Left ventricle myocardium superior (tissue), 1 donor: ENCODE data around the gene HNF1A. TPM values are rescaled to one million over a fixed set of nuclear protein-coding genes. Genes with fewer than 3 reads are reported as not detected.

ENCODE experiments used
- ATAC-seq: fragments of 200-7000 bp; cut with Tn5 transposase; one replicate; pipeline ENCODE4 v1.9.1; 2020; ENCODE audit warnings: mild to moderate bottlenecking, moderate library complexity
- DNase-seq: peaks from one replicate; pipeline ENCODE4 v3.0.0-alpha.2; 2020
- intact Hi-C: fragments of 100-400 bp; cut with micrococcal nuclease; formaldehyde crosslinking; loops from one replicate; pipeline ENCODE4 v1.11.0; 2022
- total RNA-seq: library from RNA; stranded (reverse); fragmentation: NEBNext Ultra II Directional; extraction: Animal tissue kit (Norgen Biotek cat#: 25700); gene quantifications from one replicate; pipeline ENCODE4 v1.2.1, GENCODE V29; 2021
- donor health status: DM: no; HTN: yes; CAD: no; lungs with severe emphysema.

The HNF1A gene
- total RNA-seq, 1 donor from 2014 or later = not detected

DNA sequence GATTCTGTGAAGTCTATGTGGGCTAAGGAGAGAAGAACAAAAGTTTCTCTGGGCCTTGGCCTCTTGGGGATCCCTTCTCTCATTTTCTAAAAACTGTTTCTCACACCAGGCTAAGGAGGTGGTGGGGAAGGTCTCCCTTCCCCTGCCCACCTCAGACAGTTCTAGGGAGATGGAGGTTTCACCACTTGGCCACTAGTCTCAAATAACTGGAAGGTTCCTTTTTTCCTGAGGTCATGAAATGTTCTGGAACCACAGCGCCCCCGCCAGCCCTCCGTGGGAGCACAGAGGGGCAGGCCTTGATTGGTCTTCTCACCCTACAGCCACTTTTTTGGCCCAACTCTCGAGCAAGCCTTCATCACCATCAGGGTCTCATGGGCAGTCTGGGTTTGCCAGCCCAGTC, 25.3 kb downstream of the HNF1A start:
- ATAC-seq (no peak), DNase-seq (no peak)
- intact Hi-C loops = no loop called here

DNA sequence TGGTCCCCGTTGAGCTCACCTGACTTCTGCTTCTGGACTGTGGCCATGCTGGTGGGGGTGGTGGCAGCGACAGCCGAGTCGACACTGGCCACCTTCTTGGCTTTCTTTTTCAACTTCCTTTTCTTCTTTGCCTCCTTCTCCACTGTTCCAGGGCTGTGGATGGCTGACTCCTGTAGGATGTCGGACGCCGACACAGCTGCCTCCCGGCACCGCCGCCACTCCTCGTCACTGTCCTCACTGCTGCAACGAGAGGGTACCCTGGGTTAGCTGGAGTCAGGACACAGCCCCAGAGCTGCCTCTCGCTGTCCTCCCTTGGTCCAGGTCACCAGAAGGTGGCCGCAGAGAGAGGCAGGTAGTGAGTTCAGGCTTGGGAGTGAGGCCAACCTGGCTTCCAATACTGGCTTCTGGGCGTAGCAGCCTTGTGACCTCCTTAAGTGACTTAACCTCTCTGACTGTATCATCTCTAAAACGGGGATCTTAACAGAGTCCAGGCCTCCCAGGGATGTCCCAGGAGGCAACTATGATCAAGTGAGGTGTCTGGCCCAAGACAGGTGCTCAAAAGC, 26.0 kb downstream of the HNF1A start:
- intact Hi-C loops = no loop called here
- no peak for ATAC-seq

DNA sequence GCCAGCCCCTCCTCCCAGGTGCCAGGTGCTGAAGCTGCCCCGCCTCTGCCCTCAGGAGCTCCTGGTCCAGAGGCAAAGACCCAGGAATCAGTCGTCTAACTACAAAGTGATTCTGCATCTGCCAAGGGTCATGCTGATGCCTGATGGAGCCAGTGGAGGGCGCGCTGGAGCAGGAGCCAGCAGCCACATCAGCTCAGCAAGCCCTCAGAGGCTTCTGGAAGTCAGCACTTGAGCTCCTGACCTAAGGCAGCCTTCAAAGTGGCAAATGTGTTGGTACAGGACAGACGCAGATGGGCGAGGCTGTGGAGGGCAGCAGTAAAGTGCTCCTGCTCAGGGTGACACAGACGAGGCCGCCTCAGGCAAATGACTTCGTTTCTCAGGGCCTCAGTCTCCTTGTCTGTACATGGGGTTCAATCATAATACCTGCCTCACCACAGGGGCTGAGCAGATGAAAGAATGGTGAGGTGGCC, 27.0 kb downstream of the HNF1A start:
- no peak for DNase-seq
- intact Hi-C loops = no loop called here

More for the DNA sequence above, 26.0 kb downstream of the HNF1A start:
- no peak for DNase-seq

DNA sequence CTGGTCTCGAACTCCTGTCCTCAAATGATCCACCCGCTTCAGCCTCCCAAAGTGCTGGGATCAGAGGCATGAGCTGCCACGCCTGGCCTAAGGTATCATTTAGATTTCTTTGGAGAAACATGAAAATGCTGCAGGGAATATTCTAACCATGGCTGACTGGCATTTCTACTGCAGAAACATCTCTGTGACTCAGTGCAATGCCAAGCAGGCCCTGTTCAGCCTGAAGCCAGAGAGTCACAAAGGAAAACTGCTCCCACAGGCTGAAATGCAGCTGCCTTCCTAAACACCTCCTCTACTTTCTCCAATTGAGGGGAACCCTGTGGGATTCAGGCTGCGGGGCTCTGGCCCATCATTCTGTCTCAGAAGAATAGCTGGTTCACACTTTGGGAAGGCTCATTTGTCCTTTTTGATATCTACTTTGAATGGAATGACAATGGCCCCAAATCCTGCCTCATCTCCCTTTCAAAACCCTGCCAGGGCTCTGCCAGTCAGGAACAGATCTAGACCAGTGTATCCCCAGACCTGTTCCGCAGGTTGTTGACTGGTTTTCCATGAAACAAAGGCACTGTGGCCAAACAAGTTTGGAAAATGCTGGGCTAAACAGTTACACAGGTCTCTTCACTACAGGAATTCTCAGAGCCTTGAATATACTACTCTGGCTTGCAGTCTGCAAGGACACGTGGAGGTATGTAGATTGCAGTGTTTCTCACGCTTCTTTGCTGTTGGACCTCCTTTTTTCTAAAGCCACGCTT, 30.2 kb downstream of the HNF1A start:
- DNase-seq = no peak
- ATAC-seq = no peak
- intact Hi-C loops = no loop called here

More for the DNA sequence above, 27.0 kb downstream of the HNF1A start:
- no peak for ATAC-seq

DNA sequence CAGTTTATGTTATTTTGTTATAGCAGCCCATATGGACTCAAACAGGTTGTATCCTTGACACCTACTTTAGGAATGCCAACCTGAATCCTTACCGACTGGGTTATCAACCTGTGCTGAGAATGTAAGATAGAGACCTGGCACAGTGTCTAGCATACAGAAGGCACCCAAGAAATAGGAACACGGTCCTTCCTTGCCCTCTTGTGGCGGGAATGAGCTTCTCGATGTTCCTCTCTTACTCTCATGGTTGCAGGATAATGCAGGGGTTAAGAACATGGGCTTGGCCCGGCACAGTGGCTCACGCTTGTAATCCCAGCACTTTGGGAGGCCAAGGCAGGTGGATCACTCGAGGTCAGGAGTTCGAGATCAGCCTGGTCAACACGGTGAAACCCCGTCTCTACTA, 31.4 kb downstream of the HNF1A start:
- ATAC-seq (peak; percentile 78), DNase-seq (no peak)
- intact Hi-C loops = no loop called here

DNA sequence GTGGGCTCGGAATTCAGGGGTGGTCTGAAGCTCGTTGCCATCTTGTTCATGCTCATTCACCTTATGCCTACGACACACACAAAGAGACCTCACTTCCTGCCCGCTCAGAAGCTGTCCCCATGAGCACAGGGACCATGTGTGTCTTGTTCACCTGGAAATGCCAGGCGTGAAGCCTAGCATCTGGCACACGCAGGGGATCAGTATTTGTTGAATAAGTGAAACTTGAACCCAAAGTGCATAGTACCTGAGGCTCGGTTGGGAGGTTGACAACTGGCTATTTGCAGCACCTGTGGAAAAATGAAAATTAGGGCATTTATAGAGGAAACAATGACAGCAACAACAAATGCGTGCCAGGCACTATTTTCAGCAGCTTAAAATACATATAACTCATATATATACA, 32.5 kb downstream of the HNF1A start:
- DNase-seq = no peak
- ATAC-seq = no peak
- intact Hi-C loops = no loop called here

DNA sequence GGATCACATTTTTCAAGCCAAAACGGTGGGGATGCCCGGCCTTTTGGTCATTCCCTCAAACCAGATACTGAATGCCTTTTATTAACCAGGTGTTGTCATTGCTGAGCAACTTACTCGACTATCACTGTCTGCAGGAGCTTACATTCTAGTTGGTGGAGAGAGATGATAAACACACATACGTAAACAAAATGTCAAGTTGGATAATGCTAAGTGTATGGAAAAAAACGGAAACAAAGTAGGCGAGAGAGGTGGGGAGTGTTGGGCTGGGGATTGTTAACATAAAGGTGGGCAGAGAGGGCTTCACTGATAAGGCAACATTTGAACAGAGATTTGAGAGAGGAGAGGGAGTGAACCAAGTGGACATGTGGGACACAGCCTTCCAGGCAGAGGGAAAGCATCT, 33.5 kb downstream of the HNF1A start:
- DNase-seq (no peak), ATAC-seq (no peak)
- intact Hi-C loops = no loop called here

DNA sequence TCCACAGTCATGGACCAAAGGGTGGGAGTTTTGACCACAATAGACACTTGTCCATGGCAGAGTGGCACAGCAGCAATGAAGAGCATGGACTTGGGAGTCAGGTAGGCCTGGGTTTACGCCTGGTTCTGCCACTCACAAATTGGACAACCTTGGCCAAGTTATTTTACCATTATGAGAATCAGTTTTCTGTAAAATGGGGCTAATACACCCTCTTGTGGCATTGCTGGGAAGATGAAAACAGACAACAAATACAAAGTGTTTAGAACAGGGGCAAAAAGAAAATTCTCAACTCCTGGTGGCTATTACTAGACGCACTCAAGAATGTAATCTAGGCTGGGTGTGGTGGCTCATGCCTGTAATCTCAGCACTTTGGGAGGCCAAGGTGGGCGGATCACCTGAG, 35.4 kb downstream of the HNF1A start:
- DNase-seq = no peak
- intact Hi-C loops = no loop called here
- ATAC-seq = no peak

DNA sequence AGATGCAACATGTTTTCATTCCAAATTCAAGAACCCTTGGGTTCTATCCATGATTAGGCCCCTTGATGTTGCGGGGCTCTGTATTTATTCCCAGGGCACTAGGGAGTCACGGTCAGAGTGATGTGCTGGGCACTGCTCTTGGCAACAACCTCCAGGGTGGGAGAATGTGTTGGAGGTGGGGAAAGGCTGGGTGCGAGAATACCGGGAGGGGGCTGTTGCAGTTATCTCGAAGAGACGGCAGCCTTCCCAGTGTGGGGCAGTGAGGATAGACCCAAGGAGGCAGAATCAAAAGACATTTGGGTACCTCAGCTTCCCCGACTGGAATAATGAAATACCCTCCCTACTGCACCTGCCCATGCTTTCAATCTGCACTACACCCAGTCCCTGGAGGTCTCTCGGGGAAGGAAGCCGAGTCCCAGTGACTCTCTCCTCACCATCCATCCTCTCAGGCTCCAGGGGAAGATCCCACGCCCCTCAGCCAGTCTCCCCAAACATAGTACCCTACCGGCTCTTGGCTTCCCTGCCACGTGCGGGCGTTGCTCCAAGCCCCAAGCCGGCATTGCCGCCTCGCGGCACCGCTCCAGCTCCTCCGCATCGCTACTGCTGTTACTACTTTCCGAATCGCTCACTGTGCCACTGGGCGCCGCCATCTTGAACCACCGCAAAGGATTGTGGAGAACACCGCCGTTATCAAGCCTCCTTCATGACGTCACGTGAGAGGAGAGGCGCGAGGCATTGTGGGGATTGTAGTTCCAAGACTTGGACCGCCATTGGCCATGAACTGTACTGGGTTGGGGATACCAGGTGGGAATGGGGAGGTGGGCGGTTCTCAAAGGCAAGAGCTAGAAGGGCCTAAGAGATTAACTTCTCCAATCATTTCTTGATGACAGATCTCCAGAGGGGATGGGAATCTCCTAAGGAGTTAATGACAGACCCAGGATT, 37.8 kb downstream of the HNF1A start, which contains the start of gene C12orf43:
Gene C12orf43 (minus strand): TSS at position 663 of the 942 bp plus-strand sequence. CDS start 13 bp downstream, at position 650.
- DNase-seq (peak; percentile 89), ATAC-seq (peak; percentile 99)
- intact Hi-C loops = no loop called here

DNA sequence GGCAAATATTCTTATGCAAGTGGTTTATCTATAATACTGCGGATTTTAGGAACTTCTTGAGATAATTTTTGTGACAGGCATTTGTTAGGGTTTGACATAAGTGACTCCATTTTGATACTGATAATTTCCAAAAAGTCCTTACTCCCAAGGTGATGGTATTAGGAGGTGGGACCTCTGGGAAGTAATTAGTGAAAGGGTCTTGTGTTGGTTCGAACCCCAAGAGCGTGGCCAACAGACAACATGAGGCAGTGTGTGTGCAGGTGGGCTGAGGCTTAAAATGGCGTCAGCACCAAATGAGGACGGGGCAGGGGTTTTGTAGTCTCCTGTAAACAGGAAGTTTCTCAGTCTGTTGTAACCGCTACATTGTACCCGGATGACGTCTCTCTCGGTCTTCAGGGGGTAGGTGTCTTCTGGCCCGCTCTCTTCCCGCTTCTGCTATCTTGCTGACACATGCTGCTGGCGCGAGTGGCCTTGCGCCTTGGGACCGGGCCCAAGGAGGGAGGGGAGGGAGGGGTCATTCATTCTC, 39.7 kb downstream of the HNF1A start:
- ATAC-seq (no peak), DNase-seq (no peak)
- intact Hi-C loops = no loop called here

DNA sequence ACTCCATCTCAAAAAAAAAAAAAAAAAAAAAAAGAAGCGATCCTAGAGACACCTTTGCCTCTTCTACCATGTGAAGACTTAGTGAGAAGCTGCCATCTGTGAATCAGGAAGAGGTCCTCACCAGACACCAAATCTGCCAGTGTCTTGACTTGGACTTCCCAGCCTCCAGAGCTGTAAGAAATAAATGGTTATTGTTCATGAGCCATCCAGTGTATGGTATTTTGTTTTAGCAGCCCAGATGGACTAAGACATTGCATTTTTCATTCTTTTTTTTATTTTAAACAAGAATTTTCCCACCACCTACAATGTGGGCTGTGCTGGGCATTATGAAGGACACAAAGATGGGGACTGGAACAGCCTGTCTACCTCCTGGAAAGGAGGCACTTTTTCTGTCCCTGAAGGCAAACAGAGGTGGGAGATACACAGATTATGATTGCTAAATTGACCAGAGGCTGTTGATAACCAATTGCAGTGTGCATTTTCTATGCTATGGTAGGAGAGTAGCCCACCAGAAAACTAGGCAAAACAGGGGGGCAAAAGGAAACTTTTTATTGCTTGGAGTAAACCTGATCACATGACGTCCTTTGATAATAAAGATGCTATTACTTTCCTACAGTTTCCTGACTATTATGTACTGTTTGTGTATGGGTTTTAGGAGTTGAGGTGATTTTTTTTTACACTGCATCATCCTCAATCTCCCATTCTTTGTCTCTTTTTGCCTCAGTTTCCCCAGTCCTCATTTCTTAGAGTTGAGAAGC, 40.7 kb downstream of the HNF1A start:
- DNase-seq (no peak), ATAC-seq (no peak)
- intact Hi-C loops = no loop called here

DNA sequence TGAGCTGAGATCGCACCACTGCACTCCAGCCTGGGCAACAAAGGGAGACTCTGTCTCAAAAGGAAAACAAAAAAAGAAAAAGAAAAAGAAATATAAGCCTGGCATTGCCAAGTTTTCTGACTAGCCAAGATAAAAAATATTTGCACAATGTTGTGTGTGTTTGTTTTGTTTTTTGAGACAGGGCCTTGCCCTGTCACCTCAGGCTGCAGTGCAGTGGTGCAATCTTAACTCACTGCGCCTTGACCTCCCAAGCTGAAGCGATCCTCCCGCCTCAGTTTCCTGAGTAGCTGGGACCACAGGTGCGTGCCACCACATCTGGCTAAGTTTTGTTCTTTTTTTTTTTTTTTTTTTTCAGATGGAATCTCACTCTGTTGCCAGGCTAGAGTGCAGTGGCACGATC, 43.4 kb downstream of the HNF1A start:
- intact Hi-C loops = no loop called here
- DNase-seq (no peak), ATAC-seq (no peak)

DNA sequence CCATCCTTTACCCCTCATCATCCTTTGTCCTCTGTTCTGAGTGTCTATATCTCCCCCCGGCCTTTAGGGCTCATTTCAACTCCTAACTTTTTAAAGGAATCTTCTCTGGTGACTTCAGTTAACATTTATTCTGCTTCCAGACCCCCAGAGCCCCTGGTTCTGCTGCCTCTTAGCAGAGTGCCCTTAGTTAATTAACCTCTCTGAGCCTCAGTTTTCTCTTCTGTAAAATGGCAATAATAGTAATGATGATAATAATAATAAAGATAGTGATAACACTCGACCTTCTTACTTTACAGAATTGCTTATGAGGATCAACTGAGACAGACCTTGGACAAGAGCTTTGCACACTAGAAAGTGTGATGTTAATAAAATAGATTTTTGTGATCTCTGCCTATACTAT, 44.4 kb downstream of the HNF1A start:
- DNase-seq = no peak
- ATAC-seq = no peak
- intact Hi-C loops = no loop called here

DNA sequence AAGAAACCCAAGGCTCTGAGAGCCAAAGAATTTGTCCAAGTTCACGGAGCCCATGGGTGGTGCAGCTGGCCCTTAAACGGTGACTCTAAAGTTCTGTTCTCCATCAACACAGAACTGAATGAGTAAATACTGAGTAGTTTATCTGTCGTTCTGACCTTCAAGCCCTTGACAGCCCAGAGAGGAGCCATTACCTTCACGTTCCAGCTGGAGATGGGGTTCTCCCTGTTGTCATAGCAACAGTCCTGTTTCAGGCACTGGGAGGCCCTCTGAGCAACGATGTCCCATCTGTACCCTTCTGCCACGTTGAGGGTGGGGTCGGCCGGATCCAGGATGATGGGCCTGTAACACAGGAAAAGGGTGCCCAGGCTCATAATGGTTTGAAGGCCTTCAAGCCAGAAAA, 45.5 kb downstream of the HNF1A start:
- intact Hi-C loops = no loop called here
- no peak for ATAC-seq
- DNase-seq = no peak

DNA sequence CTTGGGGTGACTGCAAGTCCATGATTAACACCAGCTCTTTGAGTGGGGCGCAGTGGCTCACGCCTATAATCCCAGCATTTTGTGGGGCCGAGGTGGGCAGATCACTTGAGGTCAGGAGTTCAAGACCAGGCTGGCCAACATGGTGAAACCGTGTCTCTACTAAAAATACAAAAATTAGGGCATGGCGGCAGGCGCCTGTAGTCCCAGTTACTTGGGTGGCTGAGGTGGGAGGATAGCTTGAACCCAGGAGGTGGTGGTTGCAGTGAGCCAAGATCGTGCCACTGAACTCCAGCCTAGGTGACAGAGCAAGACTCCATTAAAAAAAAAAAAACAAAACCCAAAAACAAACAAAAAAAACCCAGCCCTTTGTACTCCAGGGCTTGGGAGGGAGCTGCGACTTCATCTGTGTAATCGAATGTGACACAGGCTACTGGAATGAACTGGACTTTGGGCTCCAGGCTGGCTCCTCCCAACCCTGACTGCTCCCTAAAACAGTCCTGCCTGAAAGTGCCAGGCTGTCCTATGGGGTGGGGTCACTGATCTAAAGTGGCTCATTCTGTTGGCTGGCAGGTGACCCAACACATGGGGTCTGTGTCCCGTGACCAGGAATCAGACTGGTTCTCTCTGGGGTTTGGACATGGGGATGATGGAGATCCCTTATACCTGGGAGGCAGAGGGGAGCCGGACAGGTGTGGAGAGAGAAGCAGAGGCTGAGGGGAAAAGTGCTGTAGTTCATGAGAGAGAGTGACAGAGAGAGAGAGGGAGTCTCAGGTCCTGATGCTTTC, 47.3 kb downstream of the HNF1A start:
- DNase-seq = no peak
- no peak for ATAC-seq
- intact Hi-C loops = no loop called here

DNA sequence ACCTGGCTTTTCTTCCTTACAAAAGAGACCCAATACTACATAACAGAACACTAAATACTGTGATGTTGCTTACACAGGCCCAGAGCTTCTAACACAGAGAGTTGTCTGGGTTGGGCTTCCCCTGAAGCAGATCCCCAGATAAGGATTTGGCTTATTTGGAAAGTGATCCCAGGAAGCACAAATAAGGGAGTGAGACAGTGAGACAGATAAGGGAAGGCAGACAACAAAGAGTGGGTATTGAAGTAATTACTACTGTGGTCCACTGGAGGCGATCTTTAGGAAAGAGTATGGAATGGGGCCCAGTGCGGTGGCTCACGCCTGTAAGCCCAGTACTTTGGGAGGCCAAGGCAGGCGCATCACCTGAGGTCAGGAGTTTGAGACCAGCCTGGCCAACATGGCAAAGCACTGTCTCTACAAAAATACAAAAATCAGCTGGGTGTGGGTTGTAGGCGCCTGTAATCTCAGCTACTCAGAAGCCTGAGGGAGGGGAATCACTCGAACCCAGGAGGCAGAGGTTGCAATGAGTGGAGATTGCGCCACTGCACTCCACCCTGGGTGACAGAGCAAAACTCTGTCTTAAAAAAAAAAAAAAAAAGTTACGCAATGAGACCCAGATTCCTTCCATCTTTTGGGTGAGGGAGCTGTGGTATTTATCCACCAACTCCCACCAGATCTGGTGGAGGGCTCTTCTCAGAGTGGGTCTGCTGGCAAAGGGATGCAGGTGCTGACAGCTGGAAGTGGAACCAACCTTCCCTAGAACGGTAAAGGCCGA, 48.1 kb downstream of the HNF1A start:
- intact Hi-C loops = no loop called here
- no peak for DNase-seq
- no peak for ATAC-seq

DNA sequence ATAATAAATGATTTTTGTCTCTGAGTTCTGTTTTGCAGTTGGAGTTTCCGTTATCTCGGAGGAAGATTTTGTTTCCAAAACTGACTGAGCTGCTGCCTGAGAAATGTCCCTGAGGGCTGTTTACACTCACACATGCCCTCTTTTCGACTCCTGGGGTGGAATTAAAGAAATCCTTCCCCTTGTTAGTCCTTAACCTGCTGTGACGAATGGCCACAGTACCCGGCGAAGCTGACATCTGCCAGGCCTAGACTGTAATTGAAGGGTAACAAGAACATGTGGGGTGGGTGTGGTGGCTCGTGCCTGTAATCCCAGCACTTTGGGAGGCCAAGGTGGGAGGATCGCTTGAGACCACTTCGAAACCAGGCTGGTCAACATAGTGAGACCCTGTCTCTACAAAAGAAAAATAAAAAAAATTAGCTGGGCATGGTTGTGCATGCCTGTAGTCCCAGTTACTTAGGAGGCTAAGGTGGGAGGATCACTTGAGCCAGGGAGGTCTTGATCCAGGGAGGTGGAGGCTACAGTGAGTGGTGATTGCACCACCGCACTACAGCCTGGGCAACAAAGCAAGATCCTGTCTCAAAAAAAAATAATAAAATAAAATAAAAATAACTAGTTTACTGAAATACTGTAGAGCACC, 52.4 kb downstream of the HNF1A start:
- intact Hi-C loops = no loop called here
- ATAC-seq = no peak
- no peak for DNase-seq
